NOMO-1 (cell line): ENCODE measurements around the gene ABRACL.
A peak's percentile ranks its signal among the peaks of the same experiment; 100 is the strongest.
"Not testable (repeated sequence)": the region's sequence is repeated elsewhere in the genome, so short reads cannot be mapped to it uniquely, and the experiment has no call there.

Source experiments
- DNase-seq, 2 experiments: peaks; one replicate each; lab custom pipeline; 2025; ENCODE audit not compliant: unreplicated experiment in 2 of 2; lab: John Stamatoyannopoulos, UW

The ABRACL gene, protein sequence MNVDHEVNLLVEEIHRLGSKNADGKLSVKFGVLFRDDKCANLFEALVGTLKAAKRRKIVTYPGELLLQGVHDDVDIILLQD

DNA sequence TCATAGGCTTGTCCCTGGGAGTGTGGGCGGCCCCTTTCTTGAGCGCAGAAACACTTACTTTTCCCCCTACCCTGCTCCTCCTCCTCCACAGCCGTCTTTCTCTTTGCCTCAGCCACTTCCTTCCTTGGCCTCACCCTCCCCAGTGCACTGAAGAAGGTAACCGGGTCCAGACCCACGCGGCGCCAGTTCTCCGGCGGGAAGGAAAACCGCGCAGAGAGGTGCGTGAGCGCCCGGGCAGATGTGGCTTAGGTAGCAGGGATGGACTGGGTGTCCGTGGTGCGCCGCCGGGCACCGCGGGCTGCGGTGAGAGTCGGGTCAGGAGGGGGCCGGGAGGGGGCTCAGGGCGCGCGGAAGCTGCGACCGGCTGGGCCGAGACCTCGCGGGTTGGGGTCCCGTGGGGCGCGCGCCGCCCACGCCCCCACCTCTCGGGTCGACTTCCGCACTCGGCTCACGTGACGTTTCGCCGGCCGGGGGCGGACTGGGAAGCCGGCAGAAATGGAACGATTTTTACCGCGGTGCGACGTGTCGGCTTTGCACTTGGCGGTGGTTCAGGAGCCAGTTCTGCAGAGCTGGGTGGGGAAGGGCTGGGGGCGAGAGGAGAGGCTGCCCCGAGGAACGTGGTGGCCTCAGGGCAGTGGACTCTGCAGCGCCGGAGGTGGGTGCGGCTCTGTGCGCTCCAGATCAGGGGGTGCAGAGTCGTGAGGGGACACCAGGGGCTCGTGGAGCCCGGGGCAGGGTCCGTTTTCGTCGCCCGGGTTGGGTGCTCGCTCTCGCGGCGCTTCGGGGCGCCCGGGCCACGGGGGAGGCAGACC, at the start of gene ABRACL:
Gene ABRACL (plus strand): TSS at position 88 of the 812 bp plus-strand sequence. CDS start 5,416 bp downstream, outside the sequence.
- DNase-seq: peak; percentile 67 to 81

DNA sequence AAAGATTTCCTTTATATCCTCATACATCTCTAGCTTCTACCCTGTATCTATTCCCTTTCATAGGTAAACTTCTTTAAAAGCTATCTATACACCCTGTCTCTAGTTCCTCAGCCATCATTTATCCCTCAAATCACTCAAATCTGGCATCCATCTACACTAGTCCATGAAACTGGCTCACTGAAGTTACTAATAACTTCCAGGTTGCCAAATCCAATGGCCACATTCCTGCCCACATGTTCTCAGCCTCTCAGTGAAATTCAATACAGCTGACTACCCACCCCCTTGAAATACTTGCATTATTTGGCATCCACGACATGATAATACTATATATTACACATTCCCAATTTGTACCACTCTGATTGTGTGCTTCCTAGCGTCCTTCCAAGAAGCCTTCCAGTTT, 49.2 kb upstream of the ABRACL start:
- DNase-seq: no peak

DNA sequence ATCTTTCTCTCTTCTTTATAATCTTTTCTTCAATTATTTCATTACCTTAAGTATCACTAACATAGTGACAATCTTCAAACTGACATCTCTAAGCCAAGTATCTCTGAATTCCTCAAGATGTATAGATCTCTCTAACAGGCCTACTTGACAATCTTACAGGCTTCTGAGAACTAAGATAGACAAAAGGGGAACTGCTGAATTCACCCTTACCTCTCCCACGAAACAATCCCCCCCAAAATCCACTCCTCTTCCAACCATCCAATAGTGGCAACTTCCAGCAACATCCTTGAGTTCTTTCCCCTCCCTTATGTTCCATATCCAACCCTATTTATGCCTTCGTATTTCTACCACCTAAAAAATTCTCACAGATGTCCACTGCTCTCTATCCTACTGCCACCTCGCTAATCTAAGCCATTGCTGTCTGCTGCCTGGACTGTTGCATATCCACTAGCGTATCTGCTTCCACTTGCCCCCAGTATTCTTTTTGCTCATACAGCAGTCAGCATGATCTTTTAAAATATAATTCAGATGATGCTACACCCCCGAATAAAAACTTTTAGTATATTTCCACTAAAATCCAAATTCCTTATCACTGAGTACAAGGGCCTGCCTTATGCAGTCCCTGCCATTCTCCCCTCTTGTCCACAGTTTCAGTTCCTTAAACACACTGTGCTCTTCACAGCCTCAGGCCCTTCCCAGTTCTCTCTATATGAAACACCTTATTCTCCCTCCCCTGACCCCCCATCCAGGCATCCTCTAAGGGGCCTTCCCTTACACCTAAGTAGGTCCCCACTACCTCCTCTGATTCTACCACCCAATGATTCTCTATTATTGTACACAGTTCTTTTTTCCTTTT, 48.5 kb upstream of the ABRACL start:
- DNase-seq: peak; percentile 37 to 71

DNA sequence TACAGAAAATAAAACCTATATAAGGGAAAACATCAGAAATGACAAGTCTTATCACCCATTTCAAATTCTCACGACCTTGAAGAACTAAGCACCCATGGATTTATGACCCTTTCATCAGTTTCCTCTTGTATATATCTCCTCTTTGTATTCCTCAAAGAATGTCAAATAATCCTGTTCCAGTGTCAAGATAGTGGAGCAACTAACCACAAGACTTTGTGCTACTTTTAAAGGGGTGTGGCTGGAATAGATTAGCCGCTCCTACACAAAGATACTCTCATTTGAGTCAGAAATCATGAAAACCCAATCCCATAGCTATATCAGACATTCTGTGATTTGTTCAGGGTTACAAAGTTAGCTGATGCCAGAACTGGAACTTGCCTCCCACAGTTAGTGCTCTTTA, 47.1 kb upstream of the ABRACL start:
- DNase-seq: no peak

DNA sequence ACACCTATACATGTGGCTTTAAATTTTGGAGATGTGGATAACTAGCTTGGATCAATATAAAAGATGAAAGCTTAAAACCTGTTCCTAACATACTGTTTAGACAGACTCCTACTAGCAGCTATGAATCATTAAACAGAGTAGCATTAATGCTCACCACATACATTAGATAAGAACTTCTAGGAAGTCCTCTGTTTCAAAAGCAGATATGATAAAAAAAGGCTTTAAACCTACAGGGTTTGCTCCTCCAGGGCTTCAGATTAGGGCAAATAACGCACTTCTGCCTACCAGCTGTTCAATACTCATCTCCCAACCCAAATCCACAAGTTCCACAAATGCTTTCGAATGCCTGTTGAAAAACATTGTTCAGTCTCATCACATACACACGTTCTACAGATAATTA, 42.0 kb upstream of the ABRACL start:
- DNase-seq: peak; percentile 14 to 20

DNA sequence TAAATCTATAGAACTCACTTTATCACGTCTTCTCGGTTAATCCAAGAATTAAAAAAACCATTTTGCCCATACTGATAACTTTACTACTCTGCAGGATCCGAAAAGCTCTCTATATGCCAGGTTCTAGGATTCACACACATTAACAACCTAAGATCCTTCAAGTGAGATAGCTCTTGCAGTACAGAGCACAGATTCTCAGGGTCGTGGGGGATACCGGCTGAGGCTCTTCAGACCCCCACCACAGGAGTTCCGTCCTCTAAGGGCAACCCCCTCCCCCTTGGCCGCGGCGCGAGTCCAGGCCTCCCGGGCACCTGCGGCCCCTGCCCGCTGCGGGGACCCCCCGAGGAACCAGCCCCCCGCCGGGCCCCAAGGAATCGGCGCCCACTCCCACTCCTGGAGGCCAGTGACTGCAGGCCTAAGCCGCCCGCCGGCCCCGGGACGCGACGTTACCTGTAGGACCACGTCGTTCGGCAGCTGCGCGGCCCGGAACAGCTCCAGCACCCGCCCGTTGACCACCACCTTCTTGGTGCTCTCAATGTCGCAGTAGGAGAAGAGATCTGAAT, 41.4 kb upstream of the ABRACL start:
- DNase-seq: no peak

DNA sequence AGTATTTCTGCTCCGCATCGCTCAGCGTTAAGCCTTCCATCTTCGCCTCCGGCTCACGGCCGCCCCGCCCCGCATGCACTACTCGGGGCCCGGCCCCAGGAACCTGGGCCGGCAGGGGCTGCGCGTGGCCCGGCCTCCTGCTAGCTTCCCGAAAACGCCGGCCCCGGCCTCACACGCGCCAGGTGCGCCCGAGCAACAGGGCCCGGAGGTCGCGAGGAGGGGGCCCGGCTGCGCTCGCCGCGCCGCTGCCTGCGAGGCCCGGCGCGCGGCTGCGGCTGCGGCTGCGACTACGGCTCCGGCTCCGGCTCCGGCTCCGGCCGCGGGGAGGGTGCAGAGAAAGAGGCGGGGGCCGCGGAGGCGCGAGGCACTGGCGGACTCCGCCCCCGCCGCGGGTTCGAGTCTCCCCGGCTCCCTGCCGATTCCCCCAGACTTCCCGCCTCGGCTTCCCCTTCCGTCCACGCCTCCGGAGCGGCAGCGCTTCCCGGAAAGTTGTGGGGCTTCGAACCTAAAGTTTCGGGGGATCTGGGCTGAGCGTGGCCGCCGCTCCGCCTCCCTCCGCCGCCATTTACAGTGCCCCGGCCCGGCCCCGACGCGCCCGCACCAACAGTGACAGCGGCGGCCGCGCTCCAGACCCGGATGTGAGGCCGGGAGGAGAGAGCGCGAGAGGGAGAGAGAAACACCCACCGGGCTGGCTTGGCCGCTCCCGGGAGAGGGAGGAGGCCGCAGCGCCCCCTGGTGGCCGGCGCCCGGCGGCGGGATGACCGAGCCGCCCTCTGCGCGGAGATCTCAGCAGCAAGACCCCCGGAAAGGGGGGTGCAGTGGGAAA, 40.7 kb upstream of the ABRACL start, which contains the start of gene REPS1:
Gene REPS1 (minus strand): TSS at position 611 of the 826 bp plus-strand sequence. CDS start 571 bp downstream, at position 40.
- DNase-seq: peak; percentile 89 to 90

DNA sequence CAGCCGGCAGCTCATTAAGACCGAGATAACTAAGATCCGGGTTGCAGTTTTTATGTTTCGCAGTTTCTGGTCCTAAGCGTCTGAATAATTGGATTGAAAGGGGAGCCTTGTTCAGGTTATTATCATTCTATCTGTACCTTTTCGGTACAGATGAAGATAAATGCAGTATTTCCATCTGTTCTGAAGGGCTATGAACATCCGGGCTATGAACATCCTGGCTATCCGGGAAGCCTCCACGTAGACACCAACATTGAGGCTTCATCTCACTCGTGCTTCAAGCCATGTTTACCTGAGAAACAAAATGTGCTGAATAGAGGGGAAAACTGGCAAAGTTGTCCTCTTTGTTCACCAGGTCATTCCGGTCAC, 40.1 kb upstream of the ABRACL start:
- DNase-seq: no peak

DNA sequence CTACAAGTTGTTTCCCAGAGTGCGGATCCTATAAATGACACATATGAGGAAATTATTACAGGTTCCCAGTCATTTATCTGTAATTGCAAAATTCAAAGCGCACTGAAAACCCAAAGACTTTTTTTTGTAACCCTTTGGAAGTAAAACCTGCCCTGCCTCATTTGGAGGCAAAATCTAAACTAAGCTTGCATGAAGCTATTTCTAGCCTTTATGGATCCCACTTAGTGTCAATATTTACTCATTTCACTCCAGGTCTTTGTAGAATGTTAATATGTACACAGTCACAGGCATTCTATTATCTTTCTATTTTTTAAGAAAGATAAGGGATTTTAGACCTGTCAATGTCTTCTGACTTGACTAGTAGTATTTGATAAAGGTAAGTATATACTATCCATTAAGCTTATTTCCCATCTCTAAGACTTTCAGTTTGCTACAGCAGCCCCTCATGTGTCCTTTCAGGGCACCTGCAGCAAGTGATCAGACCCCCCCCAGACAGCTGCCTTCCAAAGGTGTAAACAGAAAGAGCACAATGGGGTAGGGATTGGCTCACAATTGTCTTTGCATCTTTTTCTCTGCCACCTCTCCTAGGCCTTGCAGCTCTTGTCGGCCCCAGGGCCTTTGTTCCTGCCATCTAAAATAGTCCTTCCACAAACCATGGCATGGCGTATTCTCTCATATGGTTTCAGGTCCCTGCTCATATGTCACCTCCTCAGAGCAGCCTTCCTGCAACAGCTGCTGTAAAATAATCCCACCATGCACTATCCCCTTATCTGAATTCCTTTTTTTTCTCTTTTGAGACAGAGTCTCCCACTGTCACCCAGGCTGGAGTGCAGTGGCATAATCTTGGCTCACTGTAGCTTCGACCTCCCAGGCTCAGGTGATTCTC, 39.2 kb upstream of the ABRACL start:
- no peak for DNase-seq

DNA sequence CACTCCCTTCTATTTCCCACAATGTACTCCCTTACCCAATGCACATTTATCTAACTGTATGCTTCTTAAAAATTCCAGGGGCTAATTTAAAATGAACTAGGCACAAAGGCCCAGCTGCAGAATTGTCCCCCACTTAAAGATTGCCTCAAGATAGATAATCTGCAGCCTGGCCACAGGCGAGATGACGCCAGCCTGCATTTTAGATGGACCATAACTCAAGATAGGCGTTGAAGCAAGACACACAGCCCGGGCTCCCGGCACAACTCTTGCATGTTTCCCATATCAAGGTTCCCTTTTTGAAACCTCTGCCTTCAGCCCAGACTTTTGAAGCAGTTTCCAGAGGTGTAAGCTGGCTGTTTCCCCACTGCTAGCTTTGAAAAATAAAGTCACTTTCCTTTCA, 37.3 kb upstream of the ABRACL start:
- DNase-seq: peak; percentile 73 to 79

DNA sequence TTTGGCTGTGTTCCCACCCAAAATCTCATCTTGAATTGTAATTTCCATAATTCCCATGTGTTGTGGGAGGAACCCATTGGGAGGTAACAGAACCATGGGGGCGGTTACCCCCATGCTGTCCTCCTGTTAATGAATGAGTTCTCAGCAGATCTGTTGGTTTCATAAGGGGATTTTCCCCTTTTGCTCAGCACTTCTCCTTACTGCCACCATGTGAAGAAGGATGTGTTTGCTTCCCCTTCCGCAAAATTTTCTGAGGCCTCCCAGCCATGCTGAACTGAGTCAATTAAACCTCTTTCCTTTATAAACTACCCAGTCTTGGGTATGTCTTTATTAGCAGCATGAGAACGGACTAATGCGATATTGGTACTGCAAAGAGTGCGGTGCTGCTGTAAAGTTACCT, 35.6 kb upstream of the ABRACL start:
- DNase-seq: peak in 1 of 2 experiments; percentile 6

DNA sequence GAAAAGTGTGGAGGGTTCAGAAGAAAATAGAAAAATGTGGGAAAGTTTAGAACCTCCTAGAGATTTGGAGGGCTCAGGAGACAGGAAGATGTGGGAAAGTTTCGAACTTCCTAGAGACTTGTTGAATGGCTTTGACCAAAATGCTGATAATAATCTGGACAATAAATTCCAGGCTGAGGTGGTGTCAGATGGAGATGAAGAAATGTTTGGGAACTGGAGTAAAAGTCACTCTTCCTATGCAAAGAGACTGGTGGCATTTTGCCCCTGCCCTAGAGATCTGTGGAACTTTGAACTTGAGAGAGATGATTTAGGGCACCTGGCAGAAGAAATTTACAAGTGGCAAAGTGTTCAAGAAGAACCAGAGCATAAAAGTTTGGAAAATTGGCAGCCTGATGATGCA, 35.1 kb upstream of the ABRACL start:
- DNase-seq: not testable (repeated sequence)

DNA sequence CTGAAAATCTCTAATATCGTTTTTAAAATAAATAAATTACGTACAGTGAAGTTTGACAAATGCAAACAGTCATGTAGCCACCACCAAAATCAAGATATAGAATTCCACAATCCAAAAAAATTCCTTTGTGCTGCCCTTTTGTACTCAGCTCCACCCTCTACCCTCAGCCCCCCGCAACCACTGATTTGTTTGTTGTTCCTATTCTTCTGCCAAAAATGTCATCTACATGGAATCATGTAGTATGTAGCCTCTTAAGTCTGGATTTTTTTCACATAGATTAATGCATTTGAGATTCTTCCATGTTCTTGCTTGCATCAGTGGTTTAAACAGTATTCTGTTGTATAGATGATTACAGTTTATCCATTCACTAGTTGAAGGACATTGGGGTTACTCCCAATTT, 32.0 kb upstream of the ABRACL start:
- DNase-seq: no peak

DNA sequence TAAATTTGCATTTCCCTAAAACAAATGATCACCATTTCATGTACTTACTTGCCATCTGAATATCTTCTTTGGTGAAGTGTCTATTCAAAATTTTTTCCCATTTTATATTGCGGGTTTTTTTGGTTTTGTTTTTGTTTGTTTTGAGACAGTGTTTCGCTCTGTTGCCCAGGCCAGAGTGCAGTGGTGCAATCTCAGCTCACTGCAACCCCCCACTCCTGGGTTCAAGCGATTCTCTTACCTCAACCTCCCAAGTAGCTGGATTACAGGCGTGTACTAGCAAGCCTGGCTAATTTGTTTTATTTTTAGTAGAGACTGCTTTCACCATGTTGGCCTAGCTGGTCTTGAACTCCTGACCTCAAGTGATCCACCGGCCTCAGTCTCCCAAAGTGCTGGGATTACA, 31.4 kb upstream of the ABRACL start:
- no peak for DNase-seq

DNA sequence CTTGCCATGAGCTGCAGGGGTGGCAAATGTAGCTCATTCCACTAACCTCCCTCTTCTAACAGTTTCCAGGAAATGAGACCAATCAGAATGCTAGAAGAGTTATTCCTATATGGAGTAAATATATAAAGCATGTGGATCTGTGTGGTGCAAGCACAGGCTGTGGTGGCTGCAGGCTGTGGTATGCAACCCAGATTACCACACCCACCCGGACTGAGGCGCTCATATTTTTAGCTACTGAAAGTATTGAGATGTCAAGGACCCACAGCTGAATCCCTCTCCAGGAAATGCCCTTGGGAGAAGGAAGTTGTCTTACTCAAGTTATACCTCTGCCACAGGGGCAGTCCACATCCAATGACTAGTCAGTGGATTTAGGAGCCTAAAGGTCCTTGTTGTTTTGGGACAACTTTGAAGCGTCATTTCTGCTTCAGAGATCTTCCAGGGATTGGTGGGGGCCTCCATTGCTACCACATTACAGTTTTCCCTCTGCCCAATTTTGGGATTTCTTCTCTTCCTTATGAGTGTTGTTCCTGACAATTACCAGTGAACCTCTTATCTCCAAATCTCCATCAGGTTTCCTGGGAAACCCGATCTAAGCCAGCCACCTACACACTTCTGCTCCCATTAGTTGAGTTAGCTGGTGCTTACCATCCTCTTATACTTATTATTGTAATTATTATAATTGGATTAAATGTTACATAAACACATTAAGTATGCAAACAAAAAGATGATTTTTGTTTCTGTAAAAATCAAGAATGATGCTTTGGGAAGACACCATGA, 28.4 kb upstream of the ABRACL start:
- DNase-seq: peak; percentile 6 to 33

DNA sequence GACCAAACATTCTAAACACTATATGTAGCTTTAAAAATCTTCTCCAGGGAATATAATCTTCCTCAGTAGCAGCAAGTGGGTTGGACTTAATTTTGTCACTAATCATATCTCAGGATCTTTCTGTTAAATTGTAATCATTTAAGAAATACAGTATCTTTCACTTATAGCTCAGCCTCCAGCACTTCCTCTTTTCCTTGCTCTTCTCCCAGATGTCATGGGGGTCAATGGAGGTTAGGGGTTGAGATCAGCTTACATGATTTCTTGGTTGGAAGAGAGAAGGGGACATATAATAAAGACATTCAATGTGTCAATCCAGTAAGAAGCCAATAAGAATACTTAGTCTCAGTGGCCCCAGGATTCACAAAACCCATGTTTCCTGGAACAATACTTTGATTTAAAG, 24.8 kb upstream of the ABRACL start:
- peak in 1 of 2 experiments; percentile 58 for DNase-seq

DNA sequence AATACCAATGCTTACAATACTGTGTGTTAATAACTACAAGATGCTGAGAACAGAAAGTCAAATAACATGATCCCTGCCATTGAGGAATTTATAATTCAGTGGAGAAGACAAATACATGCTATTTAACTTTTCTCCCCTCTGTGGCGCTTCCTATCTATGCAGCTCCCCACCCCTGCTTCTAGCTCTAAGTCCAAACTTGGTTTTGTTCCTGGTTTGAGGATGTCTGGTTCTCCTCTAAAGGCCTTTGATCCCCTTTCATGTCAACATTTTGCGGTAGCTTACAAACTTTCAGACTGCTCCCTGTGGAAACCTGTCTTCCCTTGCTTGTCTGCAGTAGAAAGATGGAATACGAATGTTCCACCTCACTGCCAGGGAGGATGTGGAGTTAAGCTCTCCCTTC, 22.1 kb upstream of the ABRACL start:
- DNase-seq: no peak

DNA sequence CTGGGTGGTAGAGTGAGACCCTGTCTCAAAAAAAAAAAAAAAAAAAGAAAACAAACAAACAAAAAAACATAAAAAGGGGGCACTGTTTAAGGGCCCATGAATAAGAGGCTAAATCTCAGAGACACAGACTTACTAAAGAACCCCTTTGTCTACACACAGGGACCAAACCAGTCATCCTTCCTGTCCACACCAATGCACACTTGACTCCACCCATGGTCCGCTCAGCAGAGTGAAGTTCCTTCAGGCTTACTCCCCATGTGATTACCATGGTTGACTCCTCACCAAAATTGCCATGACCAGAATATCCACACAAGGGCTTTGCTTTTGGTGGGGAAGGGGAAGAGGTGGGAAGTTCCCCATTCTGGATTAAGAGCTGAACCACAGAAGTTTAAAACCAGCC, 21.1 kb upstream of the ABRACL start:
- DNase-seq: no peak

DNA sequence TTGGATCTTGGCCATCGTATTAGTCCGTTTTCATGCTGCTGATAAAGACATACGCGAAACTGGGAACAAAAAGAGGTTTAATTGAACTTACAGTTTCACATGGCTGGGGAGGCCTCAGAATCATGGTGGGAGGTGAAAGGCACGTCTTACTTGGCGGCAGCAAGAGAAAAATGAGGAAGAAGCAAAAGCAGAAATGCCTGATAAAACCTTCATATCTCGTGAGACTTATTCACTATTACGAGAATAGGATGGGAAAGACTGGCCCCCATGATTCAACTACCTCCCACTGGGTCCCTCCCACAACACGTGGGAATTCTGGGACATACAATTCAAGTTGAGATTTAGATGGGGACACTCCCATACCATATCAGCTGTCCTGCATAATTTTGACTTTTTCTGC, 20.4 kb upstream of the ABRACL start:
- no peak for DNase-seq
